HEK293T (cell line): ENCODE measurements around the gene SNRPE.

Experiments
- ARNT ChIP-seq: fragments of 450-650 bp; IDR thresholded peaks from 2 replicates; pipeline ENCODE4 v1.6.1; 2017; ENCODE audit warnings: mild to moderate bottlenecking
- BHLHE40 ChIP-seq: fragments of 450-650 bp; IDR thresholded peaks from 2 replicates; pipeline ENCODE4 v1.6.1; 2016; ENCODE audit warnings: mild to moderate bottlenecking, moderate library complexity, borderline replicate concordance
- CTBP1 ChIP-seq: fragments of 450-650 bp; IDR thresholded peaks from 2 replicates; pipeline ENCODE4 v1.6.1; 2016; ENCODE audit warnings: borderline replicate concordance
- FOXA1 ChIP-seq: fragments of 450-650 bp; IDR thresholded peaks from 2 replicates; pipeline ENCODE4 v1.6.1; 2016; ENCODE audit warnings: mild to moderate bottlenecking
- FOXM1 ChIP-seq: fragments of 450-650 bp; IDR thresholded peaks from 2 replicates; pipeline ENCODE4 v1.6.1; 2017; ENCODE audit warnings: mild to moderate bottlenecking, borderline replicate concordance
- HDGF ChIP-seq: fragments of 450-650 bp; IDR thresholded peaks from 2 replicates; pipeline ENCODE4 v1.6.1; 2017; ENCODE audit warnings: antibody characterized with exemption, borderline replicate concordance
- L3MBTL2 ChIP-seq: fragments of 450-650 bp; conservative IDR thresholded peaks from 2 replicates; pipeline ENCODE4 v1.6.1; 2016; ENCODE audit warnings: mild to moderate bottlenecking
- LEF1 ChIP-seq: fragments of 450-650 bp; IDR thresholded peaks from 2 replicates; pipeline ENCODE4 v1.6.1; 2017; ENCODE audit warnings: mild to moderate bottlenecking, borderline replicate concordance
- NFRKB ChIP-seq: fragments of 450-650 bp; IDR thresholded peaks from 2 replicates; pipeline ENCODE4 v1.6.1; 2016; ENCODE audit warnings: mild to moderate bottlenecking, moderate library complexity
- SP1 ChIP-seq: fragments of 450-650 bp; IDR thresholded peaks from 2 replicates; pipeline ENCODE4 v1.6.1; 2017
- SUZ12 ChIP-seq: fragments of 450-650 bp; IDR thresholded peaks from 2 replicates; pipeline ENCODE4 v1.6.1; 2016; ENCODE audit warnings: mild to moderate bottlenecking
- ZNF384 ChIP-seq: fragments of 450-650 bp; IDR thresholded peaks from 2 replicates; pipeline ENCODE4 v1.6.1; 2016

DNA sequence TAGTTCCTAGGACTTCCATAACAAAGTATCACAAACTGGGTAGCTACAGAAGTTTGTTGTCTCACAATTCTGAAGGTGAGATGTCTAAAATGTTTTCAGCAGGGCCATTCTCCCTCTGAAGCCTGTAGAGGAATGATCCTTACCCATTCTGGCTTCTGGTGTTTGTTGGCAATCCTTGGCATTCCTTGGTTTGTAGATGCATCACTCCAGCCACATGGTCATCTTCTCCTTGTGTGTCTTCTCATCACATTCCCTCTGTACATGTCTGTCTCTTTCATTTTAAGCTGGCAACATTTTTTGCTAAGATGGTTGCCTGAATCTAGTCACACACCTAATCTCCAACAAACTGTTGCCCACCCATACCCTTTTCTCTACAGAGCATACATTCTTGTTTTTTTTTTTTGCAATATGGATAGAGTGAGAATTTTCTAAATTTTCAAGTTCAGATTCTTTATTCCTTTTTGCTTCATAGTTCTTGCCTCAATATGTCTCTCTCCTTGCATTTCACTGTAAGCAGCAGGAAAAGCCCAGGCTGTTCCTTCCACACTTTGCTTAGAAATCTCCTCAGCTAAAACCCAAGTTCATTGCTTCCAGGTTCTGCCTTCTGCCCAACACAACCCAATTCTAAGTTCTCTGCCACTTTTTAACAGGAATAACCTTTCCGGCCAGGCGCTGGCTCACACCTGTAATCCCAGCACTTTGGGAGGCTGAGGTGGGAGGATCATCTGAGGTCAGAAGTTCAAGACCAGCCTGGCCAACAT, 47.6 kb upstream of the SNRPE start:
- TF ChIP-seq LEF1 (no peak), SUZ12 (no peak), BHLHE40 (no peak), ARNT (no peak), L3MBTL2 (no peak), FOXM1 (no peak), SP1 (no peak), NFRKB (no peak), FOXA1 (no peak), HDGF (no peak), ZNF384 (no peak), CTBP1 (no peak)
